ENCODE measurements around the gene SH3BP2.
A peak's percentile ranks its signal among the peaks of the same experiment; 100 is the strongest.

SH3BP2 gene

GRCh38 chr4:2790583-2791517 lies 2.0 kb upstream of the SH3BP2 start:
- DNase-seq (ENCODE audit: low spot score) = no peak

DNA sequence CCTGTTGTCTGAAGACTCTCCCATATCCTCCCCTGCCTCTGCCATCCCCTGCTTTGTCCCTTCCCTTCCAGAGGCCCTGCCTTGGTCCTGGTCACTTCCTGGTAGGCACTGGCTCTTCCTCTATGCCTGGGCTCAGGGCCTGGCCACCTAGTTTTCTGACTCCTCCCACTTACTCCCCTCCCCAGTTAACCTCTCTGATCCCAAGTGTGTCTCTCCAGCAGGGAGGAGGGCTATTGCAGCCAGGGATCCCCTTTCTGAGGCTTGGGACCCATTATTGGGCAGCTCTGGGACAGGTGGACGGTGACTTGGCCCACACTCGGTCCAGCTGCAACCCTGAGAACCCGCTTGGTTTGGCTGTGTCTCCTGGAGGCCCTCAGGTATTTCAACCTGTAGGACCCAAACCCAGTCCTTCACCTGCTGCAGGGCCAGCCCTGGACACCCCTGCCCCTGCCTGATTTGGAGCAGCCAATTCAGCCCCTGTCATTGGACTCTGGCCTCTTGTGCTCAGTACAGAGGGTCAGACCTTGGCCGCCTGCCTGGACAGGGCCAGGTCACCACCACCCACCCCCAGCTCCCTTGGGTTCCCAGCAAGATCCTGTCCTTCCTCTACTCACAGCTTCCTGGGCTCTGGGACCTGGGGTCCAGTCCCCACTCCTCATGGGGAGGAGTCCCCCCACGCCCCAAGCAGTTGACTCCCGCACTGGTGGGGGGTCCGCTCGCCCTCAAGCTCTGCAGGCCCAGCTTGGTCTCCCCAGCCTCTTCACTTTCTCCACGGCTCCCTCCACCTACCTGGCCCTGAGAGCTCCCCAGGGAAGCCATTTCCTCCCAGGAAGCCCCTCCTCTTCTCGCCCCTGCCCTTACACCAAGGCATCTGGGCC lies 1.1 kb upstream of the SH3BP2 start:
- no peak for DNase-seq (ENCODE audit: low spot score)

- no peak for DNase-seq (ENCODE audit: low spot score)
Measured at GRCh38 chr4:2792396-2792710, 532 bp upstream of the SH3BP2 start.

GRCh38 chr4:2793586-2794485 lies 951 bp downstream of the SH3BP2 start:
- DNase-seq (ENCODE audit: low spot score) = peak; percentile 68

GRCh38 chr4:2794486-2795299 lies 1.8 kb downstream of the SH3BP2 start:
- no peak for DNase-seq (ENCODE audit: low spot score)

GRCh38 chr4:2795300-2795892 lies 2.5 kb downstream of the SH3BP2 start:
- DNase-seq (ENCODE audit: low spot score) = no peak

DNA sequence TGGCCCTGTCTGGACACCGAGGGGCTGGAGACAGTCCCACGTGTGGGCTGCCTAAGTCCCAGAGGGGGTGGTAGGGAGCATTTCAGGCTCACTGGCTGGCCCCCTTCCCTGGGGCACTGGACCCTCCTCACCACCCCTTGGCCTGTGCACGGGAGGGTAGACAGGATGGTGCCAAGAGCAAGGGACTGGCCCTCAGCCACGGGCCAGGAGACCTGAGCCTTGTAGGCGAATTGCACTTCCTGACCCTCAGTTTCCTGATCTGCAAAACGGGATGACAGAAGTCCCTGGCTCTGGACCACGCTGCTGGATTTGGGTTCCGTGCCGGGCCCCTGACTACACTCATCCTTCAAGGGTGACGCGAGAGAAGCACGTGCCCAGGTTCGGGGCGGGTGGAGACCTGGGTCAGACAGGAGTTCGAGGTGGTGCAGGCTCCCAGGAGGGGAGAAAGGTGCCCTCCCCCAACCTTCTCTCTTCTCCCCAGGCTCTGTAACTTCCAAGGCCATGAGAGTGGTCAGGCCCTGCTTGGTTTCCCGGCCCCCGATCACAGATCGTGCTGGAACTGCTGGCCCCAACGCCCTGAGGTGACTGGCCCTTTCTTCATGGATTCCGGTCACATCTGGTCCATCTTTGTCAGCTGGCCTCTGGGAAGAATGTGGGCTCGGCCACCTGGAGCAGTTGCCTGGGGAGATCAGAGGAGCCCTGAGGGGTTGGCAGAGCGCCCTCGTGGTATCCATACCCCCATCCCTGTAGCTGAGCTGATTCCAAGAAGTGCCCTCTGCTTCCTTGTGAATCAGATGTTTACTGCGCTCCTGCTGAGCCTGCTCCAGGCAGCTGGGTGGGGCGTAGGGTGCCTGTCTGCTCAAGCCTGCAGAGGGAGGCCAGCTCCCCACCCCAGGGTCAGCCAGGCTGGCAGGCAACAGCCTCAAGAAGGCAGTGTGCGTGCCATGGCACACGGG lies 3.3 kb downstream of the SH3BP2 start:
- DNase-seq (ENCODE audit: low spot score) = no peak

GRCh38 chr4:2796849-2797544 lies 4.1 kb downstream of the SH3BP2 start:
- DNase-seq (ENCODE audit: low spot score) = no peak

- no peak for DNase-seq (ENCODE audit: low spot score)
Measured at GRCh38 chr4:2797545-2798305, 4.8 kb downstream of the SH3BP2 start.

DNA sequence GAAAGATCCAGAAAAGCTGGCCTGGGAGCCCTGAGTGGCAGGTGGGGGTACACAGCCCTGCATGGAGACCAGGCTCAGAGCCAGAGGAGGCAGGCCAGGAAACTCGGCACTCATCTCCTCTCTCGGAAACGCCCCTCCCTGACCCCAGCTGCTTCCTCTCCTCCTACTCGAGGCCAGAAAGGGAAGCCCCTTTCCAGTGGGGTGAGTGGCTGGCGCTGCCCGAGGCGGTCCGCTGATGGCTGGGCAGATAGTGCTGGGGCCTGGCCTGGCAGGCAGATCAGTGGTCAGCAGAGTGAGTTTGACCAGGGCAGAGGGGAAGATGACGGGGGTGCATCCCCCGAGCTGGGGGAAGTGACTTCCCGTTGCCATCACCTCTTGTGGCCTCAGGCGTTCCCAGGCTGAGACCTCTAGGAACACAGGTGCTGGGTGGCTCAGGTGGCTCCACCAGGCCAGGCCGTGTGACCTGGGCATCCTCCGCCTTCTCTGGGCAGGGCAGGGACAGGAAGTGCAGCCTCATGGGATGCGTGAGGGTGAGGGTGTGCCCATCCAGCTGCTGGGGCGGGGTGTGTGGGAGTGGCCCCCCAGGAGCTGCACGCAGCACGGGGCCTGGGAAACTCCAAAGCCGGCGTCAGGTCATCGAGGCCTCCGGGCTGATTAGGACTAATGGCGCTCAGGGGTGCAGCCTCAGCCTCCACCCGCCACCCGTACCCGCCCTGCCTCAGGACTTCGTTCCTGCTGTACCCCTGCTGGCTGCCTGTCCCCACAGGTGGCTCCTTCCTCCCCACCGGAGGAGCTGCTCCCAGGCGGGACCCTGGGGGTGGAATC lies 5.7 kb downstream of the SH3BP2 start:
- DNase-seq (ENCODE audit: low spot score) = no peak

- DNase-seq (ENCODE audit: low spot score) = no peak
Measured at GRCh38 chr4:2799224-2799911, 6.5 kb downstream of the SH3BP2 start.

- no peak for DNase-seq (ENCODE audit: low spot score)
Measured at GRCh38 chr4:2799971-2800690, 7.2 kb downstream of the SH3BP2 start.

- DNase-seq (ENCODE audit: low spot score) = no peak
Measured at GRCh38 chr4:2800691-2801596, 8.1 kb downstream of the SH3BP2 start.

GRCh38 chr4:2802618-2803531 lies 10.0 kb downstream of the SH3BP2 start:
- DNase-seq (ENCODE audit: low spot score) = no peak
